DOHH2 (cell line): Measurements from ENCODE around the gene LSM3.

ENCODE experiments used
- H3F3A ChIP-seq: fragments of 200-600 bp; sonication (generic), shearing (Covaris generic); 2 replicates; pipeline ENCODE4 v1.6.0; 2016; ENCODE audit warnings: antibody characterized with exemption, mild to moderate bottlenecking; ENCODE audit not compliant: control insufficient read depth, insufficient read depth
- H3K27ac ChIP-seq: fragments of 200-600 bp; sonication (generic); 2 replicates; pipeline ENCODE4 v1.5.1; 2014; ENCODE audit warnings: low read depth, mild to moderate bottlenecking, low read length, moderate library complexity
- H3K27me3 ChIP-seq: fragments of 200-600 bp; sonication (generic); 2 replicates; pipeline ENCODE4 v1.6.1; 2014; ENCODE audit warnings: mild to moderate bottlenecking, low read length, mixed read lengths; ENCODE audit not compliant: control insufficient read depth
- H3K36me3 ChIP-seq: fragments of 200-600 bp; sonication (generic); 2 replicates; pipeline ENCODE4 v1.6.1; 2014; ENCODE audit warnings: mild to moderate bottlenecking, low read length, moderate library complexity, mixed read lengths; ENCODE audit not compliant: control insufficient read depth
- H3K4me1 ChIP-seq: fragments of 200-600 bp; sonication (generic); 2 replicates; pipeline ENCODE4 v1.6.1; 2014; ENCODE audit warnings: mild to moderate bottlenecking, low read length, mixed read lengths; ENCODE audit not compliant: control insufficient read depth
- H3K4me2 ChIP-seq: fragments of 200-600 bp; sonication (generic); 2 replicates; pipeline ENCODE4 v1.6.0; 2014; ENCODE audit warnings: mild to moderate bottlenecking, low read length, moderate library complexity
- H3K4me3 ChIP-seq: fragments of 200-600 bp; sonication (generic); 2 replicates; pipeline ENCODE4 v1.5.1; 2014; ENCODE audit warnings: mild to moderate bottlenecking, low read length, mixed read lengths
- H3K79me2 ChIP-seq: fragments of 200-600 bp; sonication (generic); 2 replicates; pipeline ENCODE4 v1.6.1; 2014; ENCODE audit warnings: mild to moderate bottlenecking, low read length, mixed read lengths; ENCODE audit not compliant: control insufficient read depth
- H3K9me2 ChIP-seq: fragments of 200-600 bp; sonication (generic); replicated peaks from 2 replicates; pipeline ENCODE4 v1.6.1; 2014; ENCODE audit warnings: mild to moderate bottlenecking, low read length, mixed read lengths; ENCODE audit not compliant: control insufficient read depth
- H3K9me3 ChIP-seq: fragments of 200-600 bp; sonication (generic); 2 replicates; pipeline ENCODE4 v1.6.1; 2014; ENCODE audit warnings: antibody characterized with exemption, low read length, mixed read lengths; ENCODE audit not compliant: control insufficient read depth, insufficient read depth
- H4K20me1 ChIP-seq: fragments of 200-600 bp; sonication (generic); 2 replicates; pipeline ENCODE4 v1.6.0; 2014; ENCODE audit warnings: low read depth, mild to moderate bottlenecking, antibody characterized with exemption, low read length, moderate library complexity; ENCODE audit not compliant: control insufficient read depth, insufficient read depth
- EZH2phosphoT487 ChIP-seq: fragments of 200-600 bp; sonication (generic); IDR thresholded peaks from 2 replicates; pipeline ENCODE4 v1.6.1; 2017; ENCODE audit warnings: borderline replicate concordance, mild to moderate bottlenecking, antibody characterized with exemption, low read length, moderate library complexity, mixed read lengths
- TF ChIP-seq, protein P1 (sequence below): fragments of 200-600 bp; sonication (generic); IDR thresholded peaks from one replicate; pipeline ENCODE4 v1.5.1; 2014; ENCODE audit warnings: antibody characterized with exemption, mild to moderate bottlenecking, low read depth, low read length; ENCODE audit not compliant: poor library complexity, severe bottlenecking

Gene LSM3

DNA sequence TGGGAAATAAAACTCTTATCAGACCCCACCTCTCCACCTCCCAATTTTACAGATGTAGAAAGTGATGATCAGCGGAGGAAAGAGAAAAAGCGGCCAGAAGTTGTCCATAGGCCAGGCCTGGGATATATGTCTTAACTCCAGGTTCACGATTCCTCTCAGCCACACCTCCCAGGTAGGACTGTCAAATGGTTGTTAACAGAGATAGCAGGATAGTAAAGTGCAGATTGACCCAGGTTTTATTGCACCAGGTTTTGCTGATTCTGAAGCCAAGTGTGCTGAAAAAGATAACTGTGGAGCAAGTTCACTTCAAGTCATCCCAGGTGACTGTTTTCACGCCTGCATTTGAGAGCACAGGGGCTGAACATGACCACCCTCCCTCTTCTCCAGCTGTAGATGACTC, 36.1 kb downstream of the LSM3 start:
- no peaks in the 10 kb centered on the region for H3K9me3 ChIP-seq
- TF ChIP-seq EZH2phosphoT487: no peak
- TF ChIP-seq, protein P1, sequence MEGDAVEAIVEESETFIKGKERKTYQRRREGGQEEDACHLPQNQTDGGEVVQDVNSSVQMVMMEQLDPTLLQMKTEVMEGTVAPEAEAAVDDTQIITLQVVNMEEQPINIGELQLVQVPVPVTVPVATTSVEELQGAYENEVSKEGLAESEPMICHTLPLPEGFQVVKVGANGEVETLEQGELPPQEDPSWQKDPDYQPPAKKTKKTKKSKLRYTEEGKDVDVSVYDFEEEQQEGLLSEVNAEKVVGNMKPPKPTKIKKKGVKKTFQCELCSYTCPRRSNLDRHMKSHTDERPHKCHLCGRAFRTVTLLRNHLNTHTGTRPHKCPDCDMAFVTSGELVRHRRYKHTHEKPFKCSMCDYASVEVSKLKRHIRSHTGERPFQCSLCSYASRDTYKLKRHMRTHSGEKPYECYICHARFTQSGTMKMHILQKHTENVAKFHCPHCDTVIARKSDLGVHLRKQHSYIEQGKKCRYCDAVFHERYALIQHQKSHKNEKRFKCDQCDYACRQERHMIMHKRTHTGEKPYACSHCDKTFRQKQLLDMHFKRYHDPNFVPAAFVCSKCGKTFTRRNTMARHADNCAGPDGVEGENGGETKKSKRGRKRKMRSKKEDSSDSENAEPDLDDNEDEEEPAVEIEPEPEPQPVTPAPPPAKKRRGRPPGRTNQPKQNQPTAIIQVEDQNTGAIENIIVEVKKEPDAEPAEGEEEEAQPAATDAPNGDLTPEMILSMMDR: no peak
- H3K79me2 ChIP-seq: no peaks in the 10 kb centered on the region
- no peak overlapping the region for H3K27ac ChIP-seq
- no peaks in the 10 kb centered on the region for H3F3A ChIP-seq
- H3K4me1 ChIP-seq: no peaks in the 10 kb centered on the region
- H4K20me1 ChIP-seq: no peaks in the 10 kb centered on the region
- no peaks in the 10 kb centered on the region for H3K36me3 ChIP-seq
- H3K4me3 ChIP-seq: no peak overlapping the region
- H3K9me2 ChIP-seq: no peaks in the 10 kb centered on the region
- H3K27me3 ChIP-seq: no peaks in the 10 kb centered on the region
- no peak overlapping the region for H3K4me2 ChIP-seq

DNA sequence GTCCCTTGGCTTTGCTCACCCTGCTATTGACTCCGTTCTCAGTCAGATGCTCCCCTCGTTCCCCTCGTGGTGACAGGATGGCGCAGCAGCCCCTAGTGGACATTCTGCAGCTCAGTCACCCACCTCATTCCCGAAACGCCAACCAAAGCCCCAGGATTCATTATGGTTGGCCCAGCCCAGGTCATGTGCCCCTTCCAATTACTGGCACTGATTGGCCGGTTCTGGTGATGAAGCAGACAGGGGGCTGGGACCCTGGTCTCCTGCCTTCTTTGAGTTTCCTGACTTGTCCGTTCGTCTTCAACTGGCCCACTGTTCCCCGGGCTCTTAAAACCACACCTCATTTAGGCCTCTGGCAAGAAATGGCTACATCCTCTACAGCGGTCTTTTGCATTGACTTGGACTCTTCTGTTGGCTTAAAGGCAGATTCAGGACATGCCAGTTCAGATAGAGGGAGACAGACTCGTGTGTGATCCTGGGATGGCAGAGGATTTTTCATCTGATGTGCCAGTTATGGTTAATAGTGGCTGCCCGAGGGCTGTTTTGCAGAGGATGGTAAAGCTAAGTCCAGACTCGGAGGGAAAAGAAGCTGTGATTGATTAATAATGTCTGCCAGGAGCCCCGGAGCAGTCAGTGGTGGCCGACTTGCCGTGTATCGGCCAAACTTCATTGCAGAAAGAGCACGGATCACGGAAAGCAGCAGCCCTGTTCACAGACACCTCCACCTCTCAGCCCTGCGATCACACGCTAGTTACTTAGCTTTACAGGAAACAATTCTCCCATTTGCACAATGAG, 37.8 kb downstream of the LSM3 start:
- 0 out of 2 replicates have a peak, but pooled peaks cover under 1% of the 10 kb centered on the region for H3F3A ChIP-seq
- no peaks in the 10 kb centered on the region for H3K79me2 ChIP-seq
- TF ChIP-seq, protein P1: peak; percentile 52
- no peak for TF ChIP-seq EZH2phosphoT487
- H3K36me3 ChIP-seq: no peaks in the 10 kb centered on the region
- H3K27ac ChIP-seq: no peak overlapping the region
- no peaks in the 10 kb centered on the region for H3K27me3 ChIP-seq
- peaks cover 11% of the 10 kb centered on the region; the same call in 1 of the 2 replicates for H3K9me3 ChIP-seq
- H4K20me1 ChIP-seq: no peaks in the 10 kb centered on the region
- H3K9me2 ChIP-seq: no peaks in the 10 kb centered on the region
- no peaks in the 10 kb centered on the region for H3K4me1 ChIP-seq
- no peak overlapping the region for H3K4me3 ChIP-seq
- no peak overlapping the region for H3K4me2 ChIP-seq

DNA sequence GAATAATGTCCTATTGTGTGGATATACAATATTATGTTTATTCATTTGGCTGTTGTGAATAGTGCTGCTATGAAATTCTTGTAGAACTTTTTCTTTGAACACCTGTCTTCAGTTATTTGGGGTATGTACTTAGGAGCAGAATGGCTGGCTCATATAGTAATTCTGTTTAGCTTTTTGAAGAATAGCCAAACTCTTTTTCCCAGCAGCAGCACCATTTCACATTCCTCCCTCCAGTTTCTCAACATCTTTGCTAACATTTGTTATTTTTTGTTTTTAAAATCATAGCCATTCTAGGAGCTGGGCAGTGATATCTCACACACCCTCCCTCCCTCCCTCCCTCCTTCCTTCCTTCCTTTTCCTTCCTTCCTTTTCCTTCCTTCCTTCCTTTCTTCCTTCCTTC, 39.7 kb downstream of the LSM3 start:
- H3K27ac ChIP-seq: no peak overlapping the region
- no peaks in the 10 kb centered on the region for H3K9me2 ChIP-seq
- H4K20me1 ChIP-seq: no peaks in the 10 kb centered on the region
- H3K27me3 ChIP-seq: no peaks in the 10 kb centered on the region
- no peak overlapping the region for H3K4me2 ChIP-seq
- TF ChIP-seq, protein P1: no peak
- no peak for TF ChIP-seq EZH2phosphoT487
- peaks cover 19% of the 10 kb centered on the region for H3K4me1 ChIP-seq
- H3K4me3 ChIP-seq: no peak overlapping the region
- H3F3A ChIP-seq: peaks cover 19% of the 10 kb centered on the region
- peaks cover 17% of the 10 kb centered on the region; the same call in 1 of the 2 replicates for H3K9me3 ChIP-seq
- no peaks in the 10 kb centered on the region for H3K36me3 ChIP-seq
- no peaks in the 10 kb centered on the region for H3K79me2 ChIP-seq
